AG04449 (cell line): ENCODE measurements around the gene GABPB1.
"Not testable (repeated sequence)": the region's sequence is repeated elsewhere in the genome, so short reads cannot be mapped to it uniquely, and the experiment has no call there.

Experiments
- CTCF ChIA-PET: fragments of 350-600 bp; formaldehyde crosslinking; extraction: SDS; loops from one replicate; lab custom pipeline; 2021; ENCODE audit warnings: antibody characterized with exemption; lab: Yijun Ruan, JAX
- POLR2A ChIA-PET: fragments of 400-600, 350-600 bp; formaldehyde crosslinking; extraction: SDS; loops from one replicate; lab custom pipeline; 2020; ENCODE audit warnings: antibody characterized with exemption, inconsistent platforms; lab: Yijun Ruan, JAX
- DNase-seq: peaks from one replicate; pipeline ENCODE4 v3.0.0-alpha.2; 2010; ENCODE audit warnings: low read depth, low spot score
- H3K4me3 ChIP-seq: 2 replicates; pipeline ENCODE4 v1.5.1; 2011; ENCODE audit warnings: low read depth, mild to moderate bottlenecking, control low read depth, low read length
- TF ChIP-seq, protein P1 (sequence below): IDR thresholded peaks from one replicate; pipeline ENCODE4 v1.5.1; 2011; ENCODE audit warnings: mild to moderate bottlenecking, moderate library complexity, low read length, control low read depth, inconsistent platforms; ENCODE audit not compliant: insufficient read depth; ENCODE audit errors: missing control alignments

GABPB1 gene

GRCh38 chr15:50378776-50379175, 23.8 kb upstream of the GABPB1 start:
- DNase-seq = no peak
- CTCF ChIA-PET = no interaction called here
- no peak overlapping the region for H3K4me3 ChIP-seq
- TF ChIP-seq, protein P1, sequence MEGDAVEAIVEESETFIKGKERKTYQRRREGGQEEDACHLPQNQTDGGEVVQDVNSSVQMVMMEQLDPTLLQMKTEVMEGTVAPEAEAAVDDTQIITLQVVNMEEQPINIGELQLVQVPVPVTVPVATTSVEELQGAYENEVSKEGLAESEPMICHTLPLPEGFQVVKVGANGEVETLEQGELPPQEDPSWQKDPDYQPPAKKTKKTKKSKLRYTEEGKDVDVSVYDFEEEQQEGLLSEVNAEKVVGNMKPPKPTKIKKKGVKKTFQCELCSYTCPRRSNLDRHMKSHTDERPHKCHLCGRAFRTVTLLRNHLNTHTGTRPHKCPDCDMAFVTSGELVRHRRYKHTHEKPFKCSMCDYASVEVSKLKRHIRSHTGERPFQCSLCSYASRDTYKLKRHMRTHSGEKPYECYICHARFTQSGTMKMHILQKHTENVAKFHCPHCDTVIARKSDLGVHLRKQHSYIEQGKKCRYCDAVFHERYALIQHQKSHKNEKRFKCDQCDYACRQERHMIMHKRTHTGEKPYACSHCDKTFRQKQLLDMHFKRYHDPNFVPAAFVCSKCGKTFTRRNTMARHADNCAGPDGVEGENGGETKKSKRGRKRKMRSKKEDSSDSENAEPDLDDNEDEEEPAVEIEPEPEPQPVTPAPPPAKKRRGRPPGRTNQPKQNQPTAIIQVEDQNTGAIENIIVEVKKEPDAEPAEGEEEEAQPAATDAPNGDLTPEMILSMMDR = no peak
- POLR2A ChIA-PET = no interaction called here

DNA sequence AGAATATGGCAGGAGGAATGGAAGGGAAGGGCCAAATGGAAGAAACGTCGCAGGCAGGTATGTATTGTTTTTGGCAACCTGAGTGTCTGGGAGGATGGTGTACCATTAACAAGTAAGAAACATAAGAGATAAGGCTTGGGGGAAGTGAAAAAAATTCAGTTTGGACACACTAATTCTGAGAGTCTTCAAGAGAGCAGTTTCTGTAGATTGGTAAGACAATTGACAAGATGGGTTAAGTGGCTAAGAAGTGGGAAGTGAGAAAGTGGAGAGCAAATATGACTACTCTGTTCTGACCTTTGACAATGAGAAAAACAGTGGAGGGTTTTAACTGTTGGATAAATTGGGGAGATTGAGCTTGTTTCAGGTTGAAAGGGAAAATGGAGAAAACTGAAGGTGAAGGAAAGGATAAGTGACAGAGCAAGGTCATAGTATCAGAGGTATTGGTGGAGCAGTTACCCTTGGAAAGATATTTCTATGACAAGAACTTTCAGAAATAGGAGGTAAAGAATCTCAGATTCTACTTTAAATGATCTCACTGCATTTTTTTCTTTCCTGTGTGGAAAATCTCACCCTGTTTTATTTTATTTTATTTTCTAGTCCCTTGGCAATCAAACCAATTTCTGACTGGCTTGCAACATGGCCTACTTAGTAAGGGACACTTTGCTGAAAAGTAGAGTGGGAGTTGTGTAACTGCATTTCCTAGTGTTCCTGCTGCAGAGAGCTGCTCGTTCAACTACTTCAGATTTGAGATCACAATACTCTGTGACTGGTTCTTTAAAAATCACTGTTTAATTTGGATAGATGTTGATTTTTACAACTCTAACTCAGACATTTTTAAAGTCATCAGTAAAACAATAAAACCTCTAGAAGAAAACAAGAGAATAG, 23.1 kb upstream of the GABPB1 start:
- ChIA-PET CTCF (no interaction called here), POLR2A (no interaction called here)
- no peak overlapping the region for H3K4me3 ChIP-seq
- DNase-seq = no peak
- TF ChIP-seq, protein P1 = no peak

DNA sequence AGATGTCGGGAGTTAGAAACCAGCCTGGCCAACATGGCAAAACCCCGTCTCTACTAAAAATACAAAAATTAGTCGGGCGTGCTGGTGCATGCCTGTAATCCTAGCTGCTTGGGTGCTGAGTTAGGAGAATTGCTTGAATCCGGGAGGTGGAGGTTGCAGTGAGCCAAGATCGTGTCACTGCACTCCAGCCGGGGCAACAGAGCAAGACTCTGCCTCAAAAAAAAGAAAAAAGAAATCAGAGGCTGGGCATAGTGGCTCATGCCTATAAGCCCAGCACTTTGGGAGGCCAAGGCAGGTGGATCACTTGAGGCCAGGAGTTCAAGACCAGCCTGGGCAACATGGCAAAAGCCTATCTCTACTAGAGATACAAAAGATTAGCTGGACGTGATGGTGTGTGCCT, 14.6 kb upstream of the GABPB1 start:
- CTCF ChIA-PET, POLR2A ChIA-PET, H3K4me3 ChIP-seq, DNase-seq: not testable (repeated sequence)

DNA sequence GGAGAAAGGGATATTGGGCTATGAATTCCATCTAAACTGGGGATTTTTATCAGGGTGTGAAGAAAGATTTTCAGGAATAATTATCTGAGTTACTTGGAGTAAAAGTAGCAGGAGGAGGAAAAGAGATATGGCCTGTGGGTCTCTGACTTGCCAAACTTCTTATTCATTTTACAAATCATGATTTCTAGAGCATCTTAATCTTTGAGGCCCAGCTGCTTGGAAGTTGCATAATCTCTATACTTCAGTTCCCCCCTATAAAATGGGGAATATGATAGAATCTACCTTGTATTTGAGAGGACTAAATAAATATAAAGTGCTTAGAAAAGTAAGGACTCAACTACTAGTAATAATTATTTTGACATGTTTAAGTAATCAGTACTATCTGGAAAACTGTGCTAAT, 11.0 kb upstream of the GABPB1 start:
- ChIA-PET POLR2A (no interaction called here), CTCF (no interaction called here)
- TF ChIP-seq, protein P1 = no peak
- H3K4me3 ChIP-seq = no peak overlapping the region
- DNase-seq = no peak

DNA sequence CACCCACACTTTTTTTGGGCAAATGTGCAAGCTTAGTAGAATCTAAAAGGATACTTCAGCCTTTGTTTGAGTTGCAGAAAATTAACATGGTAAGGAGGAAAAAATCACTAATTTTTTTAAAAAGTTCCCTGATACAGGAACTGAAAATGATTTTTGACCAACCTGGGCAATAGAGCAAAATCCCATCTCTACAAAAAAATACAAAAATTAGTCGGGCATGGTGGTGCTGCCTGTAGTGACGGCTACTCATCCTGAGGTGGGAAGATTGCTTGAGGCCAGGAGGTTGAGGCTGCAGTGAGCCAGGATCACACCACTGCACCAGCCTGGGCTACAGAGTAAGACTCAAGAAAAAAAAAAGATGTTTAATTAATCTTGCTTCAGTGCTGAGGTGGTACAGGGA, 10.6 kb upstream of the GABPB1 start:
- TF ChIP-seq, protein P1 = no peak
- CTCF ChIA-PET = no interaction called here
- H3K4me3 ChIP-seq = no peak overlapping the region
- no peak for DNase-seq
- POLR2A ChIA-PET = no interaction called here

- no peak overlapping the region for H3K4me3 ChIP-seq
- no peak for DNase-seq
- POLR2A ChIA-PET = no interaction called here
- CTCF ChIA-PET = interaction anchor here (1.6 kb wide), 1 partner anchor 9 kb away, joined by 5 read pairs; no protein-coding TSS in a partner anchor
- TF ChIP-seq, protein P1 = no peak
Observed at GRCh38 chr15:50363612-50364011, 8.6 kb upstream of the GABPB1 start.

DNA sequence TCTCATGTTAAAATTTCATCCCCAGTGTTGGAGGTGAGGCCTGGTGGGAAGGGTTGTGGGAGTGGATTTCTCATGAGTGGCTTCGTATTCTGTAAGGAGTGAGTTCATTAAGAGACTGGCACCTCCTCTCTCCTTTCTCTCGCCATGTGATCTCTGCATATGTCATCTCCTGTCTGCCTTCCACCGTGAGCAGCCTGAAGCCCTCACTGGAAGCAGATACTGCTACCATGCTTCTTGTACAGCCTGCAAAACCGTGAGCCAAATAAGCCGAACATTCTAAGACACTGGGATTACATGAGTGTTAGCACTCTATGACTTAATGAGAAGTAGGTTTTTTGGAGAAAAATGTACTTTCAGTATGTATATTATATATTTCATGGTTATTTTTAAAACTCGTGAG, 6.8 kb upstream of the GABPB1 start:
- TF ChIP-seq, protein P1 = no peak
- no peak for DNase-seq
- no peak overlapping the region for H3K4me3 ChIP-seq
- POLR2A ChIA-PET = no interaction called here
- CTCF ChIA-PET = no interaction called here
